GM18499 (cell line): ENCODE data around the gene APBA3.

Experiments used
- ATAC-seq: cut with Tn5 transposase; IDR thresholded peaks from one replicate; pipeline ENCODE4 v1.9.1; 2021; ENCODE audit warnings: moderate number of reproducible peaks; ENCODE audit not compliant: insufficient read depth, unreplicated experiment

Gene APBA3

GRCh38 chr19:3722443-3723109 is 38.9 kb downstream of the APBA3 start:
- ATAC-seq = no peak

GRCh38 chr19:3721887-3722442 is 39.5 kb downstream of the APBA3 start:
- no peak for ATAC-seq

GRCh38 chr19:3721131-3721886 is 40.2 kb downstream of the APBA3 start:
- ATAC-seq = no peak

GRCh38 chr19:3720349-3720917 is 41.1 kb downstream of the APBA3 start:
- ATAC-seq = no peak

- no peak for ATAC-seq
Observed at GRCh38 chr19:3719868-3720267, 41.6 kb downstream of the APBA3 start.

GRCh38 chr19:3716147-3716668 is 45.3 kb downstream of the APBA3 start:
- no peak for ATAC-seq

- no peak for ATAC-seq
Observed at GRCh38 chr19:3712663-3713611, 48.6 kb downstream of the APBA3 start.

GRCh38 chr19:3710265-3710812 is 51.2 kb downstream of the APBA3 start:
- no peak for ATAC-seq

- ATAC-seq = no peak
Observed at GRCh38 chr19:3708207-3708931, 53.1 kb downstream of the APBA3 start, which contains the start of gene TJP3. Gene TJP3 (plus strand): TSS chr19:3708384. CDS start chr19:3728433, 20,049 bp downstream.

- ATAC-seq = no peak
Observed at GRCh38 chr19:3707868-3708206, 53.7 kb downstream of the APBA3 start.

GRCh38 chr19:3701200-3701599 is 60.3 kb downstream of the APBA3 start:
- ATAC-seq = no peak
